Stomach (tissue), 4 donors: ENCODE results near the gene RHEX.

ENCODE experiments used
- CTCF ChIP-seq, 7 experiments: fragments of 450-650 bp in 4 of 7; fragments of 200-600 bp in 3 of 7; sonication (generic) in 3 of 7; IDR thresholded peaks; one replicate each; pipeline ENCODE4 v1.5.1; 2016 to 2019; ENCODE audit warnings: antibody characterized with exemption in 7 of 7, control low read depth in 2 of 7, mild to moderate bottlenecking in 1 of 7
- EP300 ChIP-seq: sonication (generic); formaldehyde crosslinking; IDR thresholded peaks from one replicate; pipeline ENCODE4 v1.6.1; 2017; ENCODE audit warnings: antibody characterized with exemption
- POLR2A ChIP-seq, 4 donors: fragments of 450-650 bp; IDR thresholded peaks; one replicate each; pipeline ENCODE4 v1.6.1; 2016; ENCODE audit warnings: antibody characterized with exemption in 4 of 4, control low read depth in 2 of 4, mild to moderate bottlenecking in 1 of 4, moderate library complexity in 1 of 4
- POLR2AphosphoS5 ChIP-seq, 3 donors: sonication (generic); formaldehyde crosslinking; IDR thresholded peaks; one replicate each; pipeline ENCODE4 v1.6.1; 2016; ENCODE audit warnings: antibody characterized with exemption in 3 of 3

GRCh38 chr1:206143537-206144172 is 90.7 kb downstream of the RHEX start:
- no peak for TF ChIP-seq CTCF (IDR thresholded peaks at IDR 0.05)
- no peak for TF ChIP-seq POLR2A (IDR thresholded peaks at IDR 0.05)
- no peak for TF ChIP-seq POLR2AphosphoS5 (IDR thresholded peaks at IDR 0.05)
- no peak for TF ChIP-seq EP300
